Measurements from ENCODE around the gene CDK11A.
A peak's percentile ranks its signal among the peaks of the same experiment; 100 is the strongest.
"Not testable (repeated sequence)": the region's sequence is repeated elsewhere in the genome, so short reads cannot be mapped to it uniquely, and the experiment has no call there.

The CDK11A gene

GRCh38 chr1:1676087-1676486 is 48.1 kb downstream of the CDK11A start:
- H3K4me1 ChIP-seq (ENCODE audit: control insufficient read depth, insufficient read depth, low read length); H3K9me3 ChIP-seq (ENCODE audit: control insufficient read depth, low read length); H3K4me3 ChIP-seq (ENCODE audit: low read length); H3K9ac ChIP-seq (ENCODE audit: low read length); H3K27me3 ChIP-seq (replicated peaks; ENCODE audit: control insufficient read depth, insufficient read depth, low read length); DNase-seq (ENCODE audit: low read depth): not testable (repeated sequence)
- H3K36me3 ChIP-seq (ENCODE audit: control insufficient read depth, insufficient read depth, low read length, severe bottlenecking), result peaks cover 17% of the 10 kb centered on the region

- DNase-seq (ENCODE audit: low read depth); H3K4me1 ChIP-seq (ENCODE audit: control insufficient read depth, insufficient read depth, low read length); H3K9ac ChIP-seq (ENCODE audit: low read length); H3K9me3 ChIP-seq (ENCODE audit: control insufficient read depth, low read length); H3K27me3 ChIP-seq (replicated peaks; ENCODE audit: control insufficient read depth, insufficient read depth, low read length); H3K4me3 ChIP-seq (ENCODE audit: low read length): not testable (repeated sequence)
- peaks cover 23% of the 10 kb centered on the region for H3K36me3 ChIP-seq (ENCODE audit: control insufficient read depth, insufficient read depth, low read length, severe bottlenecking)
Measured at GRCh38 chr1:1675218-1675617, 48.9 kb downstream of the CDK11A start.

- not testable (repeated sequence) for H3K4me3 ChIP-seq (ENCODE audit: low read length); H3K9ac ChIP-seq (ENCODE audit: low read length); H3K27me3 ChIP-seq (replicated peaks; ENCODE audit: control insufficient read depth, insufficient read depth, low read length); H3K9me3 ChIP-seq (ENCODE audit: control insufficient read depth, low read length); DNase-seq (ENCODE audit: low read depth); H3K4me1 ChIP-seq (ENCODE audit: control insufficient read depth, insufficient read depth, low read length)
- peaks cover 25% of the 10 kb centered on the region for H3K36me3 ChIP-seq (ENCODE audit: control insufficient read depth, insufficient read depth, low read length, severe bottlenecking)
Measured at GRCh38 chr1:1674806-1675205, 49.4 kb downstream of the CDK11A start.

- H3K36me3 ChIP-seq (ENCODE audit: control insufficient read depth, insufficient read depth, low read length, severe bottlenecking), result peaks cover 41% of the 10 kb centered on the region
- H3K9me3 ChIP-seq (ENCODE audit: control insufficient read depth, low read length), result no peaks in the 10 kb centered on the region
Measured at GRCh38 chr1:1672181-1672965, 51.8 kb downstream of the CDK11A start.

GRCh38 chr1:1671365-1672119 is 52.6 kb downstream of the CDK11A start:
- H3K4me1 ChIP-seq (ENCODE audit: control insufficient read depth, insufficient read depth, low read length), result no peaks in the 10 kb centered on the region
- no peak for DNase-seq (ENCODE audit: low read depth)
- H3K4me3 ChIP-seq (ENCODE audit: low read length), result no peak overlapping the region
- peaks cover 42% of the 10 kb centered on the region for H3K36me3 ChIP-seq (ENCODE audit: control insufficient read depth, insufficient read depth, low read length, severe bottlenecking)
- H3K9me3 ChIP-seq (ENCODE audit: control insufficient read depth, low read length), result no peaks in the 10 kb centered on the region
- H3K27me3 ChIP-seq (replicated peaks; ENCODE audit: control insufficient read depth, insufficient read depth, low read length), result no peaks in the 10 kb centered on the region
- H3K9ac ChIP-seq (ENCODE audit: low read length), result no peak overlapping the region

More at GRCh38 chr1:1672181-1672965, 51.8 kb downstream of the CDK11A start:
- no peak for DNase-seq (ENCODE audit: low read depth)
- Histone ChIP-seq H3K27me3 (replicated peaks; ENCODE audit: control insufficient read depth, insufficient read depth, low read length) (no peaks in the 10 kb centered on the region), H3K4me3 (ENCODE audit: low read length) (no peak overlapping the region), H3K4me1 (ENCODE audit: control insufficient read depth, insufficient read depth, low read length) (no peaks in the 10 kb centered on the region), H3K9ac (ENCODE audit: low read length) (no peak overlapping the region)

- H3K9me3 ChIP-seq (ENCODE audit: control insufficient read depth, low read length), result no peaks in the 10 kb centered on the region
- no peak overlapping the region for H3K9ac ChIP-seq (ENCODE audit: low read length)
- DNase-seq (ENCODE audit: low read depth), result no peak
- H3K4me3 ChIP-seq (ENCODE audit: low read length), result no peak overlapping the region
- H3K27me3 ChIP-seq (replicated peaks; ENCODE audit: control insufficient read depth, insufficient read depth, low read length), result no peaks in the 10 kb centered on the region
- no peaks in the 10 kb centered on the region for H3K4me1 ChIP-seq (ENCODE audit: control insufficient read depth, insufficient read depth, low read length)
- peaks cover 48% of the 10 kb centered on the region for H3K36me3 ChIP-seq (ENCODE audit: control insufficient read depth, insufficient read depth, low read length, severe bottlenecking)
Measured at GRCh38 chr1:1670866-1671265, 53.3 kb downstream of the CDK11A start.

GRCh38 chr1:1669468-1670440 is 54.4 kb downstream of the CDK11A start:
- DNase-seq (ENCODE audit: low read depth), result no peak
- H3K36me3 ChIP-seq (ENCODE audit: control insufficient read depth, insufficient read depth, low read length, severe bottlenecking), result peaks cover 60% of the 10 kb centered on the region
- no peak overlapping the region for H3K9ac ChIP-seq (ENCODE audit: low read length)

GRCh38 chr1:1666526-1666925 is 57.6 kb downstream of the CDK11A start:
- DNase-seq (ENCODE audit: low read depth), result no peak
- H3K9ac ChIP-seq (ENCODE audit: low read length), result no peak overlapping the region
- H3K36me3 ChIP-seq (ENCODE audit: control insufficient read depth, insufficient read depth, low read length, severe bottlenecking), result peaks cover 47% of the 10 kb centered on the region
- no peaks in the 10 kb centered on the region for H3K9me3 ChIP-seq (ENCODE audit: control insufficient read depth, low read length)
- H3K27me3 ChIP-seq (replicated peaks; ENCODE audit: control insufficient read depth, insufficient read depth, low read length), result no peaks in the 10 kb centered on the region
- peaks cover 10% of the 10 kb centered on the region for H3K4me1 ChIP-seq (ENCODE audit: control insufficient read depth, insufficient read depth, low read length)
- H3K4me3 ChIP-seq (ENCODE audit: low read length), result no peak overlapping the region

More at GRCh38 chr1:1669468-1670440, 54.4 kb downstream of the CDK11A start:
- Histone ChIP-seq H3K27me3 (replicated peaks; ENCODE audit: control insufficient read depth, insufficient read depth, low read length) (no peaks in the 10 kb centered on the region), H3K4me3 (ENCODE audit: low read length) (no peak overlapping the region), H3K4me1 (ENCODE audit: control insufficient read depth, insufficient read depth, low read length) (no peaks in the 10 kb centered on the region), H3K9me3 (ENCODE audit: control insufficient read depth, low read length) (no peaks in the 10 kb centered on the region)

- Histone ChIP-seq H3K27me3 (replicated peaks; ENCODE audit: control insufficient read depth, insufficient read depth, low read length) (no peaks in the 10 kb centered on the region), H3K9ac (ENCODE audit: low read length) (no peak overlapping the region), H3K4me3 (ENCODE audit: low read length) (no peak overlapping the region), H3K9me3 (ENCODE audit: control insufficient read depth, low read length) (no peaks in the 10 kb centered on the region), H3K4me1 (ENCODE audit: control insufficient read depth, insufficient read depth, low read length) (peaks cover 13% of the 10 kb centered on the region), H3K36me3 (ENCODE audit: control insufficient read depth, insufficient read depth, low read length, severe bottlenecking) (peaks cover 40% of the 10 kb centered on the region)
- DNase-seq (ENCODE audit: low read depth), result peak; percentile 25
Measured at GRCh38 chr1:1665815-1666251, 58.3 kb downstream of the CDK11A start.

- Histone ChIP-seq H3K36me3 (ENCODE audit: control insufficient read depth, insufficient read depth, low read length, severe bottlenecking) (peaks cover 37% of the 10 kb centered on the region), H3K27me3 (replicated peaks; ENCODE audit: control insufficient read depth, insufficient read depth, low read length) (no peaks in the 10 kb centered on the region), H3K9ac (ENCODE audit: low read length) (no peak overlapping the region), H3K4me1 (ENCODE audit: control insufficient read depth, insufficient read depth, low read length) (peaks cover 13% of the 10 kb centered on the region), H3K4me3 (ENCODE audit: low read length) (no peak overlapping the region), H3K9me3 (ENCODE audit: control insufficient read depth, low read length) (no peaks in the 10 kb centered on the region)
- DNase-seq (ENCODE audit: low read depth), result no peak
Measured at GRCh38 chr1:1664941-1665814, 59.0 kb downstream of the CDK11A start.
